ENCODE data around the gene NIM1K. TPM values are rescaled to one million over a fixed set of nuclear protein-coding genes. Genes with fewer than 3 reads are reported as not detected.
A peak's percentile ranks its signal among the peaks of the same experiment; 100 is the strongest.
"Not testable (repeated sequence)": the region's sequence is repeated elsewhere in the genome, so short reads cannot be mapped to it uniquely, and the experiment has no call there.

NIM1K gene
- total RNA-seq = 0.21 and 0.35 TPM in 2 replicates
- polyA plus RNA-seq (2012) = 0.74 TPM

- DNase-seq (ENCODE audit: low read depth) = peak; percentile 43
These were observed at the start of gene NIM1K for GRCh38 chr5:43191740-43192557. Gene NIM1K, plus strand, starts transcription at chr5:43192225. Its CDS starts 53,551 bp downstream, at chr5:43245776.

DNA sequence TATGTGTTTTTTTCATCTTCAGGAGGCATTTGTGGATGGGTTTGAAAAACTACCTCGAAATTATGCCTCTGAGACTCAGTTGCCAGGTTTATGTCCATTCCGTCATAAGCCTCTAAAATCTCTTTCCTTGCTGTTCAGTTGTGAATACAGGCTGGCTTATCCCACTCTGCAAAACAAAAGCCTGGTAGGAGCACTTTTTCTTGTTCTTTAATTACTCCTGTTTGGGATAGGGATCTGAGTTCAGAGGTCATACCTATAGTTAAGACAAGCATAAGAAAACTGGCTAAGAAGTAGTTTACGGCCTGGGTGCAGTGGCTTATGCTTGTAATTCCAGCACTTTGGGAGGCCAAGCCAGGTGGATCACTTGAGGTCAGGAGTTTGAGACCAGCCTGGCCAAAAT, 47.0 kb upstream of the NIM1K start:
- DNase-seq (ENCODE audit: low read depth) = no peak

DNA sequence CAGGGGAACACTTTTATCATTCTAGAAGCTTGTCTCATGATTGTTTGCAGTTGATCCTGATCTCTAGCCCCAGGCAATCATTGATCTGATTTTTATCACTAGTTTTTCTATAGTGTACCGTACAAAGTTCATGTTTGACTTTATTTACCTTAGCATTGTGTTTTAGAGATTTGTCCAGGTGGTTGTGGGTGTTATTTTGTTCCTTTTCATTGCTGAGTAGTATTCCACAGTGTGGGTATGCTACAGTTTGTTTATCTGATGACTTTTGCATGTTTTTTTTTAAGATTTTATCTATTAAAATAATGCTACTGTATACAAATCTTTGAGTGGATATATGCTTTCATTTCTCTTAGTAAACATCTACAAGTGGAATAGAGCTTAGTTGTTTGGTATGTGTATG, 45.1 kb upstream of the NIM1K start:
- DNase-seq (ENCODE audit: low read depth) = no peak

DNA sequence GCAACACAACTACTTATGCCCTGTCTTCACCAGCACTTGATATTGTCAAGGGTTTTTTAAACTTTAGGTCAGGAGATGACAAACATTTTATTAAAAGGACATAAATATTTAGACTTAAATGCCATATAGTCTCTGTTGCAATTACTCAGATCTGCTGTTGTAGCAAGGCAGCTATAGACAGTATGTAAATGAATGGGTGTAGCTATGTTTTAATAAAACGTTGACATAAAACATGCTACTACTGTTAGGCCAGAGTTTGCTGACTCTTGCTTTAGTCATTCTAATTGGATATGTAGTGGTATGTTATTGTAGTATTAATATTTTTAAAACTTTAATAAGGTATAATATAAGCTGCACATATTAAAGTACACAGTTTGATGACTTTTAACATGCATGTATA, 43.6 kb upstream of the NIM1K start:
- no peak for DNase-seq (ENCODE audit: low read depth)

DNA sequence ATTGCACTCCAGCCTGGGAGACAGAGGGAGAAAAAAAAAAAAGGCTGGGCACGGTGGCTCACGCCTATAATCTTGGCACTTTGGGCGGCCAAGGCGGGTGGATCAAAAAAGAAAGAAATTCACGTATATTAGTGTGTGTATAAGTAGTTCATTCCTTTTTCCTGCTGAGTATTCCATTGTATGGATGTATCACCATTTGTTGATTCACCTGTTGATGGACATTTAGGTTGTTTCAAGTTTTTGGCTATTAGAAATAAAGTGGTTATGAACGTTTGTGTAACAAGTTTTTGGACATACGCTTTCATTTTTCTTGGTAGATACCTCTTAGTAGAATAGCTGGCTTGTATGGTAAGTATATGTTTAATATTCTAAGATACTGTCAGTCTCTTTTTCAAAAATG, 42.8 kb upstream of the NIM1K start:
- no peak for DNase-seq (ENCODE audit: low read depth)

GRCh38 chr5:43150075-43150474, 42.0 kb upstream of the NIM1K start:
- DNase-seq (ENCODE audit: low read depth) = no peak

DNA sequence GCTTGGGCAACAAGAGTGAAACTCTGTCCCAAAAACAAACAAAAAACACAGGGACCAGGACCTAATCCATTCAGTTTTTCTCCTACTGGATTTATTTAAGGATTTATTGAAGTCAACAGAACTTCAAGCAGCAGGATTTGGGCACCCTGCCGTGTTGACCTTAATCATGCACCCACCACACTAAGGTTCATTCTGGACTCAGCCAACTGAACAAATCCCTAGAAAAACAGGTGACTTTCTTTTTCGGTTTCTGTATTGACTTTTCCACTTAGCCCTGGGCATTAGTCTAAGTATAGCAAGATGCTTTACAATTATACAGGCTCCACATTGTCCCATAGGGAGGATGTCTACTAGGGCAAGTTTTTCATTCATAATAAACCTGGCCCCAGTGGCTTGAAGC, 41.3 kb upstream of the NIM1K start:
- no peak for DNase-seq (ENCODE audit: low read depth)

DNA sequence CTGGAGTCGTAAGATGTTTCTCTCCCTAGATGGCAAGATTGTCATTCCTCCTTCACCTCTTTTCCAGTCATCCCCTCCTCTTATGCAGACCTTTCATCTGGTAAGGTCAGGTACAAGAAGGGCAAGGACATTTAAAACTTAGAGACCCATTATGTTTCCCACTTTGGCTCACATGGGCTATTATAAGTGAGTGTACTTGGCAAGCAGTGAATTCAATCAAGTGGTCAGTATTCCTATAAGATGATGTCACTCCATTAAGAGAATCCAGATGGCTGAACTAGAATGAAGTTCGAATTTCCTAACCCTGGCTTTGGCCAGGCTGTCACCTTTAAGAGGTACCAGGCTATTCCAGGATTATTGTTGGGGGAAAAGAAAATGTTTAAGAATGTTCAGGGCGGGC, 39.1 kb upstream of the NIM1K start:
- peak; percentile 27 for DNase-seq (ENCODE audit: low read depth)

DNA sequence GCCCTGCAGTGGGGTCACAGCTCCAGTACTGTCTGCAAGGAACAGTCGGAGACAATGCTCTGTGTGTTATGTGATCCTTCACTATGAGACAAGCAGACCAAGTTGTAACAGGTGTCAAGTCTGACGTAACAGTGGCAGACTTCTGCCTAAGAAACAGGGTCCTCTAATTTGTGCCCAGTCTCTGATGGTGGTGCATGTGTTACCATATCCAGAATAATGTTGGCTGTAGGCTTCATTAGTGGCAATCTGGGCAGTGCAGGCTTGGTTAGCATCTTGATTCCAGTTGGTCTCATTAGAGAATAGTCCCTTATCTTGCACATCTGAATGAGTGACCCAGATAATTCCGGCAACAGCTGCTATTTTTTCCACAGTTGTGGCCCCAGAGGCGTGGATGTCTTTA, 37.6 kb upstream of the NIM1K start:
- DNase-seq (ENCODE audit: low read depth) = peak; percentile 78

DNA sequence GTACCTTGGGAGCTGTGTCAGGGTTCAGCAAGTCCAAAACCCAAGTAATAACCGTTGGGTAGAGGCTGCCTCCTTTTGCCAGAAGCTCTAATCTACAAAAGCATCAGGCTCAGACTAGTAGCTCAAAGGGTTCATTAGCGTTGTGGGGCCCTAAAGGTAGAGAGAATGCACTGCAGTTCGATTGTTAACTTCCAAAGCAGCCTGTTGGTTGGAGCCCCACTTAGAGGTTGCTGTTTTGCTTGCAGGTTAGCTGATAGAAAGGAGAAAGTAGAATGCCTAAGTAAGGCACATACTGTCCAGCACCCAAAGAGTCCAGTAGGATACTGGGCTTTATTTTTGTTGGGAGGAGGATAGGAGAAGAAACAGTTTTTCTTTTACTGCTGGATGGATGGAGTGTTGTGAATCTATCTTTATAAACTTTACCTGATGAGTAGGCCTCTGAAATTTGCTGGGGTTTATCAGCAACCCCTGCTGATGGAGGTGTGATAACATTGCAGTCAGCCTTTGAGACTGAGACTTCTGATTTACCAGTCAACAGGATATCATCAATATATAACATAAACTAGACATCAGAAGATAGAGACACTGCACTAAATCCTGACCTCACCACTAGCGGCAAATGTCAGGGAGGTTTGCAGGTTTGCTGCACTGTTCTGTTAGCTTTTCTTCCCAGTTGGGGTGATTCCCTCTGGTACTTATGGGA, 36.5 kb upstream of the NIM1K start:
- DNase-seq (ENCODE audit: low read depth) = no peak

DNA sequence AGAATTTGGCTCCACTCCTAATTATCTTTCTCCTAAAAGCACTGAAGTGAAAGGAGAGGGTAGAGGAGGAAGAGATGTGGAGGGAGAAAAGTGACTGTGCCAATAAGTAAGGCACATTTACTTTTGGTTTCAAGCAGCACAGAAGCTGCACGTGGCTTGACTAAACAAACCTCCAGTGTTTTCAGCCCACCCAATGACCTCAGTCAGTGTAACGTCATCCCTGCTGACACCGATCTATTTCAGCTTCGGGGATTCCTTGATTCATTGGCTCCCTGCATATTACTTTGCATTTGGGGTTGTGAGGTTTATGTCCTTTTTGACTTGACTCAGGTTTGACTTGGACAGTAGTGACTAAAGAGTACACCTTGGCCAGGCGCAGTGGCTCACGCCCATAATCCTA, 35.6 kb upstream of the NIM1K start:
- peak; percentile 17 for DNase-seq (ENCODE audit: low read depth)

- no peak for DNase-seq (ENCODE audit: low read depth)
These were observed 35.0 kb upstream of the NIM1K start for GRCh38 chr5:43157068-43157467.

DNA sequence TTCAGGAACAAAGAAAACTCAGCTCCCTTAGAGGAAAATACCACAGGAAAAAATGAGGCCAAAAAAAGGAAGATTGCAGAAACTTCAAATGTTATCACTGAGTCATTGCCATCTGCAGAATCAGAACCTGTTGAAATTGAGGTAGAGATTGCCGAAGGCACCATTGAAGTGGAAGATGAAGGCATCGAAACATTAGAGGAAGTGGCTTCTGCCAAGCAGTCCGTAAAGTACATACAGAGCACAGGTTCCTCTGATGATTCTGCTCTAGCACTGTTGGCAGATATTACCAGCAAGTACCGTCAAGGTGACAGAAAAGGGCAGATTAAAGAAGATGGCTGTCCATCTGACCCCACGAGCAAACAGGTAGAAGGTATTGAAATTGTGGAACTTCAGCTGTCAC, 30.8 kb upstream of the NIM1K start:
- no peak for DNase-seq (ENCODE audit: low read depth)

- not testable (repeated sequence) for DNase-seq (ENCODE audit: low read depth)
These were observed 27.2 kb upstream of the NIM1K start for GRCh38 chr5:43164801-43165200.

- DNase-seq (ENCODE audit: low read depth) = no peak
These were observed 26.7 kb upstream of the NIM1K start for GRCh38 chr5:43165323-43165722.

- DNase-seq (ENCODE audit: low read depth) = no peak
These were observed 23.9 kb upstream of the NIM1K start for GRCh38 chr5:43168175-43168574.

DNA sequence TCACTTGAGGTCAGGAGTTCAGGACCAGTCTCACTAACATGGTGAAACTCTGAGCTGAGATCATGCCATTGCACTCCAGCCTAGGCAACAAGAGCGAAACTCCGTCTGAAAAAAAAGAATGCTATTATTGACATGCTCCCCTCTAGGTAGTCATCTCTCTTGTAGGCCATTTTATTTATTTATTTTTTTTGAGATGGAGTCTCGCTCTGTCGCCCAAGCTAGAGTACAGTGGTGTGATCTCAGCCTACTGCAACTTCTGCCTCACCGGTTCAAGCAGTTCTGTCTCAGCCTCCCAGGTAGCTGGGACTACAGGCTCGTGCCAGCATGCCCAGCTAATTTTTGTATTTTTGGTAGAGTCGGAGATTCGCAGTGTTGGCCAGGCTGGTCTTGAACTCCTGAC, 20.6 kb upstream of the NIM1K start:
- no peak for DNase-seq (ENCODE audit: low read depth)

DNA sequence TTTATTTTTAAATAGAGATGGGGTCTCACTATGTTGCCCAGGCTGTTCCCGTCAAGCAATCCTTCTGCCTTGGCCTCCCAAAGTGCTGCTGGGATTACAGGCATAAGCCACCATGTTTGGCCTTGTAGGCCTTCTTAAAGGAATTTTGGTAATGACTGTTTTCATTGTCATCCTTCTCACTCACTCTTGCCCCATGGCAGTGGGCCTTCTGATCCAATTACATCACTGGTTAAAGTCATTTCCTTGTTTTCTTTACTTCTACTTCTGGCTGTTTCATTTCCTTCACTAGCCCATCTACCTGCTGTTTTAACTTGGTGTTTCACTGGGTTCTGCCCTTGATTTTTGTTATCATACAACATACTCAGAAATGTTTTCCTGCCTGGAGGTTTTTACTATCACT, 20.1 kb upstream of the NIM1K start:
- DNase-seq (ENCODE audit: low read depth) = no peak

DNA sequence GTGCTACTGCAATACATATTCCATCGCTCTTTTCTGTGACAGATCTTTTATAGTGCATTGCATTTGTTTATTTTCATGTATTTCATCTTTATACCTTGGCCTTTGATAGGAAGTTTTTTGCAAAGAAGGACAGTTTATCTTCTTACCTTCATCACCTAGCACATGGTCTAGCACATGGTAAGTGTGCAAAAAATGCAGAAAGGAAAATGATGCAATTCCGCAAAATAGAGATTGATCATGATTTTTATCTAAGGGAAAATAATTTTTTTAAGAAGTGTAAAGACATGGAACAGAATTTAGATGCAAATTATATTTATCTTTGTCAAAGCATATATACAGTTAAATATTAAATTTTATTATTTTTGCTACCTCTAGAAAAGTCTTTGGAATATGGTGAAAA, 19.2 kb upstream of the NIM1K start:
- DNase-seq (ENCODE audit: low read depth) = no peak

GRCh38 chr5:43174586-43174985, 17.4 kb upstream of the NIM1K start:
- DNase-seq (ENCODE audit: low read depth) = no peak

- DNase-seq (ENCODE audit: low read depth) = no peak
These were observed 12.2 kb upstream of the NIM1K start for GRCh38 chr5:43179836-43180235.

GRCh38 chr5:43182421-43182820, 9.6 kb upstream of the NIM1K start:
- no peak for DNase-seq (ENCODE audit: low read depth)

DNA sequence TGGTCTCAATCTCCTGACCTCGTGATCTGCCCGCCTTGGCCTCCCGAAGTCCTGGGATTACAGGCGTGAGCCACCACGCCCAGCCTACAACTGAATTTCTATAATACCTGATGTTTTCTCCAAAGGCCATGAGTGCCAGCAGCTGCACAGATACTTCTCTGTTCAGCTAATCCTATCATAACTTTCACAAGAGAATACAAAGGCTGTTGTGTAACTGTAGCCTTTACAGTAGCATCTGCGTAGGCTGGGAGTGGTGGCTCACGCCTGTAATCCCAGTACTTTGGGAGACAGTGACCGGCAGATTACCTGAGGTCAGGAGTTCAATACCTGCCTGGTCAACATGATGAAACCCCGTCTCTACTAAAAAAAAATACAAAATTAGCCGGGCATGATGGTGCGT, 8.9 kb upstream of the NIM1K start:
- not testable (repeated sequence) for DNase-seq (ENCODE audit: low read depth)
